Measurements from ENCODE around the gene PPFIA2. TPM values are rescaled to one million over a fixed set of nuclear protein-coding genes. Genes with fewer than 3 reads are reported as not detected.

Gene PPFIA2
- total RNA-seq, 1 donor from 2014 or later = 0.57 TPM

DNA sequence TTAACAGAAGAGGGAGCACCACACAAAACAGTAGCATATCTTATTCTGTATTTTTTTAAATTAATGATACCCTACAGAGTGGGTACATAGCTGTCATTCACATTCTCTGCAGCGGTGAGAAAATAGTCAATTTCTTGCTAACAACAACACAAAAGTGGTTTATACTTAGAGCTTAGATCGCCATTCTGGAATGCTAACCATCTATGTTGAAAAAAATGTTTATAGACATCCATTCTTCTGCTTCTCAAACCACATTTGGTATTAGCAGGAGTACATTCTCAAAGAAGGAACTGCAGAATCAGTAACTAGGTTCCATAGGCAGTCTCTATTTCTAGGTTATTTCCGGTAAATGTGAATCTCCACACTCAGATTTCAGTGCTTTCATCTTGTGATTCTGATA lies 185.9 kb downstream of the PPFIA2 start:
- no peak for DNase-seq (ENCODE audit: low spot score)
- intact Hi-C loops (cut with DNase I) = no loop called here

DNA sequence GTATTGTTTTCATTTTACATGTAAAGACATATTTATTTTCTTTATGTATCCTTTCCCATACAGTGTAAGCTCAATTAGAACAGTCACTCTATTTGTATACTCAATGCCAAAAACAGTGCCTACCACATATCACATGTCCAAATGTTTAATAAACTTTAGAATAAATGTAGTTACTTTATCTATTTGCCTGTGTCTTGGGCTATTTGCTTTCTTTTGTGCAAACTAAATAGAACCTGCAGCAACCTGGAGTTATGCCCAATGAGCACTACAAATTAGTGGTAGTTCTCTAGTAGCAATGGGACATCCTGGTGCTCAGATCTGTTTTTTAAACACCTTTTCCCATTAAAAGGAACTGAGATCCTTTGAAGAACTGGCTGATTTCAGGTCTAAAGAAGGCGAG lies 186.7 kb downstream of the PPFIA2 start:
- no peak for DNase-seq (ENCODE audit: low spot score)
- intact Hi-C loops (cut with DNase I) = no loop called here

DNA sequence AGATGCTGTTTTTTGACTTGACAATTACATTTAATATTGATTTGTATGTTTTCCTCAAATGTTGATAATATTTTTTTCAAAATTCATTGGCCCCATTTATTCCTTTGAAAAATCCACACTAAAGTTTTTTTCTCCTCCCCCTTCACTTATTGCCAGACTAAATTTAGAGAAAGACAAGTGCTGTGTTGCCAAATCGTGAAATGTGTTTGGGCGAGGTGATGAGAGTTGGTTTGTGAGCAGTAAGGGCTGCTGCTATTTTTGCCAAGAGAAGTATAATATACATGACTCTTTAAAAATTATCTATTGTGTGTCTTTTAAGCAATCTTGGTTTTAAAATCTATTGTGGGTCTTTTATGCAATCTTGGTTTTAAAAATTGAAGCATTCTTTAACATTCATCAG lies 188.9 kb downstream of the PPFIA2 start:
- DNase-seq (ENCODE audit: low spot score) = no peak
- intact Hi-C loops (cut with DNase I) = no loop called here

DNA sequence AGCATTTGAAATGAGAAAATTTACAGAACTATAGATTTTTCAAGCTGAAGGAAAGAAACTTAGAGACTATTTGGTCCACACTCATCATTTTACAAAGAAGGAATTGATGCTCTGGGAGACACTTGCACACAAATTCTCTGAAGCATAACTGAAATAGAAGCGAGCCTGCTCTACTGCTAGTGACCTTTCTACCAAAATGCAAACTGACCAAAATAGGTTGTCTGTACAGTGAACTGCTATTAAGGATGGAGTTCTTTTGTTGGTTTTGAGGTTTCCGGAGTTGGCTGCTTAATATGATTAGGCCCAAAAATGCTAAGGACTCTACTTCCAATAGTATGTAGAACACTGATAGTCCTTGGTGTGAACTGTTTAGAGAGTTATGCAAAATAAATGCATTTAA lies 194.9 kb downstream of the PPFIA2 start:
- intact Hi-C loops (cut with DNase I) = no loop called here
- no peak for DNase-seq (ENCODE audit: low spot score)

- intact Hi-C loops (cut with DNase I) = no loop called here
Observed at GRCh38 chr12:81558031-81558430, 201.1 kb downstream of the PPFIA2 start.

GRCh38 chr12:81546811-81547210 lies 212.3 kb downstream of the PPFIA2 start:
- no peak for DNase-seq (ENCODE audit: low spot score)
- intact Hi-C loops (cut with DNase I) = no loop called here

More at GRCh38 chr12:81558031-81558430, 201.1 kb downstream of the PPFIA2 start:
- DNase-seq (ENCODE audit: low spot score) = no peak

DNA sequence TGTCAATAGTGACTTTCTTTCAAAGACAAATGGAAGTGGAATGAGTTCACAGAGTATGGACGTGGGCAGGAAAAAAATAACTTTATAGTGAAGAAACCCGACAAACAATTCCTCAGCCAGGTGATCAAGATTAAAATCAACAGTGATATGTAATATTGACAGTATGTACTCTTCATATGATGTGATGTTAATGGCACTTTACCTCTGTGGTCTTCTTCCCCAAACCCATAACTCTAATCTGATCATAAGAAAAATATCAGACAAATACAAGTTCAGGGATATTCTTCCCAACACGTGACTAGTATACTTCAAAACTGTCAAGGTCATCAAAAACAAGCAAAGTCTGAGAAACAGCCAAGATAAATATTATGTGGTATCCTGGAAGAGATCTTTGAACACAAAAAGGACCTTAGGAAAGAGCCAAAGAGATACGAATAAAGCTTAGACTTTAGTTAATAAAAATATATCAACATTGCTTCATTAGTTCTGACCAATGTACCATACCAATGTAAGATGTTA lies 215.5 kb downstream of the PPFIA2 start:
- DNase-seq (ENCODE audit: low spot score) = no peak

GRCh38 chr12:81542065-81543010 lies 216.8 kb downstream of the PPFIA2 start:
- no peak for DNase-seq (ENCODE audit: low spot score)
- intact Hi-C loops (cut with DNase I) = no loop called here

More for the DNA sequence above, 215.5 kb downstream of the PPFIA2 start:
- intact Hi-C loops (cut with DNase I) = no loop called here

- DNase-seq (ENCODE audit: low spot score) = no peak
- intact Hi-C loops (cut with DNase I) = no loop called here
Observed at GRCh38 chr12:81541121-81541520, 218.0 kb downstream of the PPFIA2 start.

GRCh38 chr12:81539279-81539678 lies 219.9 kb downstream of the PPFIA2 start:
- intact Hi-C loops (cut with DNase I) = no loop called here
- DNase-seq (ENCODE audit: low spot score) = no peak

DNA sequence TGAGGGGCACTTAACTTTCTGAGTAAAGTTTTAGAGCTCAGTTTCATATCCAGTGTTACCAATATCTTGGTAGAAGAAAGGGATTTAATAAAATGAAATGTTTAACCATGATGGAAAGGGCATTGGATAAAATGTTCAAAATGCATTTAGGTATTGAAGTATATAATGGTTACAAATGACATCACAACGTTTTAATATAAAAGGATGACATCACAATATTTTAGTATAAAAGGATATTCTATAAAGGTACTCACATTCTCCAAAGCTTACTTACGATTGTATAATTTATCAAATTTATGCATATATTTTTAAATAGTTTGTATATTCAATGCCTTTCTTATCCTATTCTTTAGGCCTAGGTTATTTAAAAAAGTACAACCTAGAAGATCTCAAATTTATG lies 226.1 kb downstream of the PPFIA2 start:
- DNase-seq (ENCODE audit: low spot score) = no peak
- intact Hi-C loops (cut with DNase I) = no loop called here

DNA sequence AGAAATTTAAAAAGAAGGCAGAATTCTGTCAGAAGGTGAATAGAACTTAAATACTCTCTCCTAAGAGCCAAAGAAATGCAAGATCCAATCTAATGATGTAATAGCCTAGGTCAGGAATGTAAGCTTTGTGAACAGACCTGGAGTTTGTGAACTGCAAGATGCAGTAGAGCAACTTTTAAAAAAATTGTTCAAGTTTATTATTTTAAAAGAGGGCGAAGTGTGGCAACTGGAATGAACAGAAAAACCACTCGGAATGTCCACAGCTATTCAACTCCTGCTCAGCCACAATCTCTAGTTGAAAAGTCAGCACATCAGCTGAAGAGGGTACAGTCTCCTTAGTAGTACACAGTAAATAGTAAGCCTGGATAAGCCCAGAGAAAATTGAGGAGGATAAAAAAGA lies 228.8 kb downstream of the PPFIA2 start:
- no peak for DNase-seq (ENCODE audit: low spot score)
- intact Hi-C loops (cut with DNase I) = no loop called here

DNA sequence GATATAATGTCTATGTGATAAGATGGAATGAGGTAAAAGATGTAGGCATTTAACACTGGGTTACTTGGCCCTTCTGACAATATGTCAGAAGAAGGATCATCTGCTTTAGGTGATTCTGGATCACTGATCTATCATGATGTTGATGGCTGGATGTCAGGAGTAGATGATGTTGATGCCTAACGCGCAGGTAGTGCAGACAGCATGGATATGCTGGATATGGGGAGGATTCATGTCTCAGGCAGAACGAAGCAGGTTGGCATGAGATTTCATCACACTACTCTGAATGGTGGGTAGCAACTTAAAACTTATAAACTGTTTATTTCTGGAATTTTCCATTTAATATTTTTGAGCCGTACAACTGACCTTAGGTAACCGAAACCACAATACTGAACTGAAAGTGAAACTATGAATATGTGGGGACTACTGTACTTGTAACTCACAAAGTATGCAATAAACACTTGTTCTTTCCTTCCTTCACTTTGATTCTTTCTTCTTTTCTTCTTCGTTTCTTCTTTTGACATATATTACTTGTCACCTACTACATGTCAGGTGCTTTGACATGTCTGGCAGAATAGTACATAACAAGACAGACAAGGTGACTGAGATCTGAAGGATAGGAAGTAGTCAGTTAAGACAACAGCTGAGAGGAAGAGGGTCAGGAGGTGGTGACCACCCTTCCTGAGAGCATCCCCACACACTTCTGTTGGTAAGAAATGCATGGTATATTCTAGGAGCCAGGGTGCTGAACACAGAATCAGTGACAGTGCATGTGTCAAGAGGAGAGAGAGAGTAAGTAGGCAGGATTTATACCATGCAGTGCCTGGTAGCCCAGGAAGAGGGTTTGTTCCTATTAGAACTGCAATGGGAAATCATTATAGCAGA lies 238.8 kb downstream of the PPFIA2 start:
- no peak for DNase-seq (ENCODE audit: low spot score)
- intact Hi-C loops (cut with DNase I) = no loop called here

DNA sequence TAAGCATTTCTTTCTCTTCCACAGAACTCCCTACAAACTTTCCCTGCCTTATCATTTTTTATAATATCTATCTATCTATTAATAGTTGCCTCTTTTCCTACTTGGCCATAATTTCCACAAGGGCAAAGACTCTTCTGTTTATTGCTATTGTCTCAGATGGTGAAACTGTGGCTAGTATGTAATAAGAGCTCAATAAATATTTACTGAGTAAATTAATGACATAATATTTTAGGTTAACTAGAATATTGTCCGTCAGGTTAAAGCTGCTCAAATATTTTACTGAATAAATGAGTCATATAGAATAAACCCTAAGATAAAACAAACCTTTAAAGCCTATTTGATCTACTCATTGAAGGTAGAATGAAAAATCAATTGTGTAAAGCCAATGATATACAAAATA lies 240.5 kb downstream of the PPFIA2 start:
- DNase-seq (ENCODE audit: low spot score) = no peak
- intact Hi-C loops (cut with DNase I) = no loop called here

- no peak for DNase-seq (ENCODE audit: low spot score)
- intact Hi-C loops (cut with DNase I) = no loop called here
Observed at GRCh38 chr12:81517296-81517695, 241.9 kb downstream of the PPFIA2 start.

DNA sequence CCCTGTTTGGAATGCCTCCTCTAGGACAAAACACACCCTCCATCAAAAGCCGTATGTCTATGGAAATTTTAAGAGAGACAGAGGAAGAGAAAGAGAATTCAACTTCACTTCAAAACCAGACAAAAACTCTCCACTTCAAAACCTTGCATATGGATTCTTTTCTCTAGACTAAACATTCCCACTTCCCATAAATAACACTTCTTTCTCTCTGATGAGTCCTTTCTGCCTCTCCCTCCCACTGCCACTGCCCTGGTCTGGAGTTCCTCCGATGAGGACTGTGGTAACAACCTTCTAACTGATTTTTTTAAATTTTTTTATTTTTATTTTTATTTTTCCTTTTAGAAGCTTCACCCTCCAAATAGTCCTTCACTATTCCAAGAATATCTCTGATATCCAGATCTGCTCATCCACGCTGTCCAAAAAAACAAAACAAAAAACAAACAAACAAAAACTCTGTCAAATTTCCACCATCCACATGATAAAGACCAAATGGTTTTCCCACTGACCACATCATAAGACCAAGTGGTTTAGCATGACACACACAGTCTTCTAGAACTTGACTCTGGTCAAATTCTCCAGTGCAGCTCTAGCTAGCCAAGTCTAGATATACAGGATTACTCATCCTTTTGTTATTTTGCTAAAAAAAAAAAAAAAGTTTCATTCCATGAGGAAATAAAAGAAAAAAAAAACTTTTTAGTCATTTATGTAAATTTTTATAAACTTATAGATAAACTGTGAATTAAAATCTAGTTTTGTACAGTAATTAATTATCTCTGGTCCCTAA lies 256.0 kb downstream of the PPFIA2 start:
- intact Hi-C loops (cut with DNase I) = no loop called here
- DNase-seq (ENCODE audit: low spot score) = no peak

- intact Hi-C loops (cut with DNase I) = no loop called here
- no peak for DNase-seq (ENCODE audit: low spot score)
Observed at GRCh38 chr12:81500788-81501187, 258.4 kb downstream of the PPFIA2 start.

GRCh38 chr12:81499809-81500208 lies 259.3 kb downstream of the PPFIA2 start:
- intact Hi-C loops (cut with DNase I) = no loop called here
- no peak for DNase-seq (ENCODE audit: low spot score)

DNA sequence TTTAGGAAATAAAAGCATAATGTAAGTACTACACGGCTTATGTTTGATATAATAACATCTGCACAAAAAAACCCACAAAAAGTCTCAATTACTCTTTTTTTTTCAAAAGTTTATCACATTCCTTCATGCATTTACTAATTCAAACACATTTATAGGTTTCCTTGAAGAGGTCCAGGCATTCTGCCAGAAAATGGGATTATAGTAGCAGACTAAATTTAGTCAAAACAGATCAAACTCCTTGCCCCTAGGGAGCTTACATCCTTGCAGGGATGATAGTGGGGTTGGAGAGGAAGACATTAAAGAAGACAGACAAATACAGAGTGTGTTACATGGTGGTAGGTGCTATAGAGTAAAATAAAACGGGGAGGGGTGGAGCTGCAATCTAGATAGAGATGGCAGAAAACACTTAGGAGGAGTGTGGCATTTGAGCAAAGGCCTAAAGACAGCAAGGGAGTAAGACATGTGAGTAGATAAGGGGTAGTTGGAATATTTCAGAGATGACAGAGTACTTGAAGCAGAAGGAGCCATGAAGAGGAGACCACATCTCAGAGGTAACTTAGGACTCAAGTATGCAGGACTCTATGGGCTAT lies 266.9 kb downstream of the PPFIA2 start:
- intact Hi-C loops (cut with DNase I) = no loop called here
- DNase-seq (ENCODE audit: low spot score) = no peak
